K562 (cell line): Measurements from ENCODE around the gene PSMD11. TPM values are rescaled to one million over a fixed set of nuclear protein-coding genes. Genes with fewer than 3 reads are reported as not detected.

Experiments used
- ATAC-seq: fragments of 200-7000 bp; cut with Tn5 transposase; 3 replicates; pipeline ENCODE4 v1.9.1; 2020; ENCODE audit warnings: moderate library complexity
- BruUV-seq: library from RNA; stranded (reverse); fragments of 400-500 nt; replicated peaks from 2 replicates; lab custom pipeline; 2021; lab: Mats Ljungman, UMichigan
- CTCF ChIA-PET: fragments of 300-600 bp; formaldehyde crosslinking; extraction: SDS; loops from one replicate; lab custom pipeline; 2021; ENCODE audit warnings: low intra/inter-chr PET ratio; lab: Yijun Ruan, JAX
- POLR2A ChIA-PET: fragments of 300-600, 350-650 bp; sonication (Branson Sonifier 250); formaldehyde crosslinking; extraction: SDS; loops from one replicate; lab custom pipeline; 2021; ENCODE audit warnings: antibody characterized with exemption, inconsistent platforms; lab: Yijun Ruan, JAX
- DNase-seq, 4 experiments: peaks; one replicate each; pipeline versions ENCODE4 v3.0.0 to v3.0.0-alpha.2; 2011 to 2018; ENCODE audit warnings: low spot score in 3 of 4, mixed read lengths in 3 of 4; ENCODE audit errors: extremely low read depth in 1 of 4
- FAIRE-seq: peaks from 2 replicates; lab custom pipeline; 2011; peaks lifted over from hg19 to GRCh38; lab: Jason Lieb, UNC
- H2AFZ ChIP-seq: 2 replicates; pipeline ENCODE4 v1.6.0; 2011; ENCODE audit warnings: low read depth, low read length, control low read depth, inconsistent platforms
- H3K27ac ChIP-seq: fragments of 200-600 bp; 3 replicates; pipeline ENCODE4 v1.8.0; 2011; ENCODE audit warnings: low read depth, mild to moderate bottlenecking, control low read depth, inconsistent platforms, low read length, moderate library complexity, mixed read lengths; ENCODE audit errors: extremely low read depth
- H3K27me3 ChIP-seq, 2 experiments: fragments of 300-600 bp in 1 of 2; 2 replicates in 1 of 2; 3 replicates in 1 of 2; pipeline versions ENCODE4 v1.6.0 to v1.8.0; 2011; ENCODE audit warnings: inconsistent platforms in 2 of 2, low read length in 2 of 2, mild to moderate bottlenecking in 1 of 2, mixed read lengths in 1 of 2, moderate library complexity in 1 of 2; ENCODE audit not compliant: control insufficient read depth in 2 of 2, insufficient read depth in 2 of 2
- H3K36me3 ChIP-seq: fragments of 300-600 bp; 3 replicates; pipeline ENCODE4 v1.8.0; 2011; ENCODE audit warnings: mild to moderate bottlenecking, low read length, inconsistent platforms; ENCODE audit not compliant: control insufficient read depth, insufficient read depth
- H3K4me1 ChIP-seq, 2 experiments: fragments of 200-600 bp in 1 of 2; replicated peaks in 1 of 2; 2 replicates in 1 of 2; 3 replicates in 1 of 2; pipeline versions ENCODE4 v1.5.1 to v1.8.0; 2011; ENCODE audit warnings: inconsistent platforms in 2 of 2, low read length in 2 of 2, mild to moderate bottlenecking in 1 of 2, mixed read lengths in 1 of 2, moderate library complexity in 1 of 2; ENCODE audit not compliant: control insufficient read depth in 2 of 2, insufficient read depth in 2 of 2
- H3K4me2 ChIP-seq: 2 replicates; pipeline ENCODE4 v1.6.1; 2011; ENCODE audit warnings: low read length, control low read depth, inconsistent platforms, mixed read lengths; ENCODE audit not compliant: insufficient read depth
- H3K4me3 ChIP-seq: fragments of 200-600 bp; sonication (generic), shearing (Covaris generic); 2 replicates; pipeline ENCODE4 v1.5.1; 2016; ENCODE audit warnings: control low read depth, inconsistent platforms
- H3K79me2 ChIP-seq: fragments of 200-600 bp; 3 replicates; pipeline ENCODE4 v1.8.0; 2011; ENCODE audit warnings: low read length, inconsistent platforms; ENCODE audit not compliant: control insufficient read depth, insufficient read depth
- H3K9ac ChIP-seq, 2 experiments: 2 replicates each; pipeline versions ENCODE4 v1.6.0 to v1.6.1; 2011; ENCODE audit warnings: low read depth in 2 of 2, low read length in 2 of 2, control low read depth in 1 of 2, inconsistent platforms in 1 of 2, mild to moderate bottlenecking in 1 of 2, mixed read lengths in 1 of 2; ENCODE audit not compliant: insufficient read depth in 1 of 2
- H3K9me1 ChIP-seq: one replicate; pipeline ENCODE4 v1.6.0; 2011; ENCODE audit warnings: inconsistent platforms, mild to moderate bottlenecking, low read length, moderate library complexity; ENCODE audit not compliant: control insufficient read depth, insufficient read depth
- H3K9me3 ChIP-seq: replicated peaks from 2 replicates; pipeline ENCODE4 v1.5.1; 2011; ENCODE audit warnings: low read depth, low read length, inconsistent platforms; ENCODE audit not compliant: control insufficient read depth, insufficient read depth
- H4K20me1 ChIP-seq: replicated peaks from 2 replicates; pipeline ENCODE4 v1.6.1; 2011; ENCODE audit warnings: low read length, inconsistent platforms, mixed read lengths; ENCODE audit not compliant: control insufficient read depth, insufficient read depth
- ATF1 ChIP-seq, 2 experiments: fragments of 450-650 bp in 1 of 2; IDR thresholded peaks; 2 replicates each; pipeline ENCODE4 v1.6.1; 2016; ENCODE audit warnings: missing compliant biosample characterization in 1 of 2, missing genetic modification characterization in 1 of 2
- CEBPB ChIP-seq: fragments of 450-650 bp; IDR thresholded peaks from 2 replicates; pipeline ENCODE4 v1.6.1; 2016; ENCODE audit warnings: missing genetic modification characterization, missing compliant biosample characterization
- GTF2A2 ChIP-seq: IDR thresholded peaks from 2 replicates; pipeline ENCODE4 v1.6.1; 2016; ENCODE audit warnings: mild to moderate bottlenecking, missing genetic modification characterization, missing compliant biosample characterization
- HOXB6 ChIP-seq: fragments of 250-450 bp; sonication (Bioruptor Pico); IDR thresholded peaks from 2 replicates; pipeline ENCODE4 v1.5.1; 2022; ENCODE audit warnings: mild to moderate bottlenecking, borderline replicate concordance
- MBD2 ChIP-seq: sonication (generic); IDR thresholded peaks from 2 replicates; pipeline ENCODE4 v1.6.1; 2016; ENCODE audit warnings: low read depth, borderline replicate concordance
- MTA3 ChIP-seq: fragments of 450-650 bp; formaldehyde crosslinking; IDR thresholded peaks from 2 replicates; pipeline ENCODE4 v1.6.1; 2017; ENCODE audit warnings: mild to moderate bottlenecking, borderline replicate concordance
- PYGO2 ChIP-seq: fragments of 450-650 bp; IDR thresholded peaks from 2 replicates; pipeline ENCODE4 v1.6.1; 2016; ENCODE audit warnings: mild to moderate bottlenecking, missing genetic modification characterization, moderate library complexity, missing compliant biosample characterization
- SREBF2 ChIP-seq: sonication (generic); formaldehyde crosslinking; IDR thresholded peaks from 2 replicates; pipeline ENCODE4 v1.4.0; 2020; ENCODE audit warnings: mild to moderate bottlenecking, missing genetic modification reagents
- TBP ChIP-seq: optimal IDR thresholded peaks from 2 replicates; pipeline ENCODE3; 2011; ENCODE audit warnings: low read depth, low read length, improper control_type of control experiment
- TRIM24 ChIP-seq, 2 experiments: fragments of 450-650 bp; IDR thresholded peaks; 2 replicates each; pipeline ENCODE4 v1.6.1; 2016
- TRIM28 ChIP-seq: fragments of 450-650 bp; IDR thresholded peaks from 2 replicates; pipeline ENCODE4 v1.6.1; 2017
- YBX1 ChIP-seq: fragments of 450-650 bp; IDR thresholded peaks from 2 replicates; pipeline ENCODE4 v1.7.1; 2016; ENCODE audit warnings: mild to moderate bottlenecking
- ZBED1 ChIP-seq: IDR thresholded peaks from 2 replicates; pipeline ENCODE4 v1.6.1; 2014
- ZBTB1 ChIP-seq: sonication (generic); formaldehyde crosslinking; IDR thresholded peaks from 2 replicates; pipeline ENCODE4 v1.8.1; 2023; ENCODE audit warnings: missing genetic modification reagents, low read depth, mild to moderate bottlenecking, borderline replicate concordance
- ZFX ChIP-seq: sonication (generic); formaldehyde crosslinking; IDR thresholded peaks from 2 replicates; pipeline ENCODE4 v1.8.0; 2022; ENCODE audit warnings: mild to moderate bottlenecking, missing genetic modification reagents, moderate library complexity
- ZNF140 ChIP-seq: fragments of 250-450 bp; sonication (Bioruptor Pico); IDR thresholded peaks from 2 replicates; pipeline ENCODE4 v1.8.0; 2021; ENCODE audit warnings: moderate library complexity, mild to moderate bottlenecking, inconsistent platforms
- ZNF695 ChIP-seq: fragments of 450-650 bp; formaldehyde crosslinking; IDR thresholded peaks from 2 replicates; pipeline ENCODE4 v1.4.0; 2020; ENCODE audit warnings: mild to moderate bottlenecking, moderate library complexity
- ZNF785 ChIP-seq: fragments of 250-450 bp; sonication (Bioruptor Pico); IDR thresholded peaks from 2 replicates; pipeline ENCODE4 v1.4.0; 2020; ENCODE audit warnings: mild to moderate bottlenecking
- WGBS: fragments of 100-300 bp; shearing (Covaris generic); methylation state at CpG from one replicate; pipeline ENCODE4 v1.1.6; 2016; ENCODE audit warnings: low coverage, mixed read lengths; ENCODE audit not compliant: insufficient coverage; ENCODE audit errors: missing lambda C conversion rate; 5-methylcytosine and 5-hydroxymethylcytosine counted together
- in situ Hi-C: fragments of 300-500 bp; cut with MboI; formaldehyde crosslinking; loops from 4 replicates; pipeline ENCODE4 v1.15.0; 2018; ENCODE audit warnings: inconsistent platforms, mixed read lengths
- intact Hi-C: fragments of 100-400 bp; cut with micrococcal nuclease; formaldehyde crosslinking; loops from 2 replicates; pipeline ENCODE4 v1.14.2; 2022
- polyA plus RNA-seq, 8 experiments: library from polyadenylated mRNA; depleted of rRNA in 4 of 8; stranded (reverse) in 5 of 8; unstranded in 3 of 8; fragments of >200 nt; fragmentation: Nextera tagmentation in 2 of 8; fragmentation: Illumina TruSeq in 1 of 8; extraction: Ambion mirVana in 2 of 8; extraction: Trizol in 1 of 8; gene quantifications; 2 replicates each; pipeline versions ENCODE4 v1.2.1 to v1.2.3, GENCODE V29; 2011 to 2014; ENCODE audit warnings: inconsistent platforms in 1 of 8, missing spikeins in 1 of 8
- total RNA-seq, 7 experiments: library from RNA; depleted of rRNA in 6 of 7; stranded (reverse); fragments of >200 nt in 6 of 7; fragmentation: Illumina TruSeq in 2 of 7; extraction: Trizol in 2 of 7; gene quantifications; 2 replicates each; pipeline versions ENCODE4 v1.2.1 to v1.2.3, GENCODE V29; 2011 to 2021; ENCODE audit warnings: low replicate concordance in 1 of 7

PSMD11 gene
- total and polyA plus RNA-seq, 9 of the 15 experiments (the other 6 are each of a cell fraction or from before 2014, with no cell fraction given), result 104 to 378 (median 158) TPM

DNA sequence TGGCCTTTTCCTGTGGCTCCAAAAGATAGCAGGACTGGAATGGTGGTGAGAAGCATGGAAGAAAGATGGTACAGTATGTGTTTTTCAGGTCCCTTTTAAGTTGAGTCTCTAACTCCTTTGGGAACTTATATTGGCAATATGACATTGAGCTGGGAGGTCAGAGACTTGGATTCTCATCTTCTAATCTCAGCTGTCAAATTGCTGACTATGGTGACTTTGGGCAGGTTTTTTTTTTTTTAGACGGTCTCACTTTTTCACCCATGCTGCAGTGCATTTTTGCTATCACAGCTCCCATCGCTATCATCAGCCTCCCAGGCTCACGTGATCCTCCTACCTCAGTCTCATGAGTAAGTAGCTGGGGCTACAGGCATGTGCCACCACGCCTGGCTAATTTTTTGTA, 27.3 kb downstream of the PSMD11 start (continued):
- TF ChIP-seq ZNF785 (no peak), ZNF695 (CRISPR knock-in tag) (no peak), GTF2A2 (tag) (no peak)

DNA sequence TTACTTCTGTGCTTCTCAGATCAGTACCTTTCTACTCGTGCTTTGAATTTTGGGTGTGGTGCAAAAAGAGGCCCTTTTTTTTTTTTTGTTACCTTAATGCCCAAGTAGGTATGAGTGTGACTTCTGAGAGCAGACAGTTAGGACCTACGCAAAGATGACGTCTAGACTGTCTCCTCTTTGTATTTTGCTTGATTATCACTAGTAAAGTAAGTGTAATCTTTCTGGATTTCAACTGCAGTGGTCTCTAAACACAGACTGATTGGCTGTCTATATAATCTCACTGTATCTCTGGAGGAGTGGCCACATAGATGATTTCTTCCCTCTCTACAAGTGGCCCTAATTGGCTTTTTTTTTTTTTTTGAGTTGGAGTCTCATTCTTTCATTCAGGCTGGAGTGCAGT, 30.9 kb downstream of the PSMD11 start:
- Histone ChIP-seq H2AFZ (no peak overlapping the region), H3K4me3 (no peak overlapping the region), H3K9ac (no peak overlapping the region), H3K4me2 (no peak overlapping the region), H3K27ac (no peak overlapping the region), H3K9me3 (no peaks in the 10 kb centered on the region), H3K79me2 (peaks cover 8% of the 10 kb centered on the region; the same call in 2 of the 3 replicates), H4K20me1 (no peaks in the 10 kb centered on the region), H3K9me1 (no peaks in the 10 kb centered on the region), H3K36me3 (peaks cover 98% of the 10 kb centered on the region), H3K27me3 (no peaks in the 10 kb centered on the region), H3K4me1 (no peaks in the 10 kb centered on the region)
- ChIA-PET POLR2A (interaction anchor here (1.1 to 2.2 kb wide), 3 partner anchors 11 to 59 kb away, joined by 3 to 9 read pairs (median 3); partner anchors contain the start of gene CDK5R1), CTCF (no interaction called here)
- no TSS peak for BruUV-seq
- FAIRE-seq, result no peak
- no peak for DNase-seq
- intact Hi-C loops, result no loop called here
- in situ Hi-C loops, result no loop called here
- WGBS, result 81% methylated on average over 3 of the region's 3 CpGs
- TF ChIP-seq MBD2 (no peak), MTA3 (no peak), SREBF2 (CRISPR knock-in tag) (no peak), HOXB6 (CRISPR knock-in tag) (no peak), TRIM28 (no peak), ZNF140 (CRISPR knock-in tag) (no peak), ZFX (CRISPR knock-in tag) (no peak), TBP (no peak), ATF1 (CRISPR knock-in tag; IDR thresholded peaks at IDR 0.05) (no peak), ATF1 (tag; IDR thresholded peaks at IDR 0.05) (no peak), TRIM24 (IDR thresholded peaks at IDR 0.05) (no peak), ZBED1 (no peak), CEBPB (tag) (no peak), PYGO2 (tag) (no peak), YBX1 (no peak), ZBTB1 (no peak)
- no peak for ATAC-seq
